Measurements from ENCODE around the gene HEXIM2. TPM values are rescaled to one million over a fixed set of nuclear protein-coding genes. Genes with fewer than 3 reads are reported as not detected.
A peak's percentile ranks its signal among the peaks of the same experiment; 100 is the strongest.
"Not testable (repeated sequence)": the region's sequence is repeated elsewhere in the genome, so short reads cannot be mapped to it uniquely, and the experiment has no call there.

Gene HEXIM2
- total RNA-seq, 2 experiments from 2014 or later: 4.1 to 4.2 TPM

- no peaks in the 10 kb centered on the region for H3K4me1 Mint-ChIP-seq (ENCODE audit: low read depth)
- ChIA-PET CTCF (interaction anchor here (1.2 to 1.6 kb wide), 3 partner anchors 9 to 24 kb away, joined by 3 to 7 read pairs (median 6); partner anchors contain the start of genes ACBD4 and PLCD3), POLR2A (interaction anchor here (0.5 kb wide), 1 partner anchor 61 kb away, joined by 4 read pairs; no protein-coding TSS in a partner anchor)
- ATAC-seq (no peak), DNase-seq (no peak)
- H3K27ac Mint-ChIP-seq: no peak overlapping the region
- no peaks in the 10 kb centered on the region for H3K9me3 Mint-ChIP-seq
- TF ChIP-seq CTCF (IDR thresholded peaks at IDR 0.05): no peak
- H3K36me3 Mint-ChIP-seq (ENCODE audit: low read depth): no peaks in the 10 kb centered on the region
- H3K27me3 Mint-ChIP-seq: peaks cover 4% of the 10 kb centered on the region
- intact Hi-C loops (cut with micrococcal nuclease): no loop called here
- H3K4me3 Mint-ChIP-seq: no peak overlapping the region
Observed at GRCh38 chr17:45123076-45123770, 38.5 kb upstream of the HEXIM2 start.

- POLR2A ChIA-PET: interaction anchor here (0.5 to 1.5 kb wide), 3 partner anchors 9 to 60 kb away, joined by 3 to 4 read pairs (median 4); no protein-coding TSS in a partner anchor
- CTCF ChIA-PET: interaction anchor here (0.7 to 1.6 kb wide), 4 partner anchors 8 to 97 kb away, joined by 3 to 7 read pairs (median 4); partner anchors contain the start of genes ACBD4 and PLCD3
- no peak for TF ChIP-seq CTCF (IDR thresholded peaks at IDR 0.05)
- intact Hi-C loops (cut with micrococcal nuclease): no loop called here
- ATAC-seq: peak; percentile 89
- peak; percentile 58 for DNase-seq
- Mint-ChIP-seq H3K36me3 (ENCODE audit: low read depth) (no peaks in the 10 kb centered on the region), H3K27me3 (peaks cover 4% of the 10 kb centered on the region), H3K4me1 (ENCODE audit: low read depth) (no peaks in the 10 kb centered on the region), H3K9me3 (no peaks in the 10 kb centered on the region), H3K27ac (peak overlapping the region; percentile 30), H3K4me3 (no peak overlapping the region)
Observed at GRCh38 chr17:45123930-45124796, 37.5 kb upstream of the HEXIM2 start.

GRCh38 chr17:45124797-45125122 lies 36.9 kb upstream of the HEXIM2 start:
- DNase-seq; H3K27me3 Mint-ChIP-seq; intact Hi-C loops (cut with micrococcal nuclease); H3K9me3 Mint-ChIP-seq; H3K4me1 Mint-ChIP-seq (ENCODE audit: low read depth); H3K36me3 Mint-ChIP-seq (ENCODE audit: low read depth); ATAC-seq; H3K4me3 Mint-ChIP-seq: not testable (repeated sequence)
- H3K27ac Mint-ChIP-seq: peak overlapping the region; percentile 30
- ChIA-PET CTCF (interaction anchor here (0.7 to 1.6 kb wide), 2 partner anchors 10 to 96 kb away, joined by 3 to 8 read pairs; partner anchors contain the start of gene ACBD4), POLR2A (interaction anchor here (1.5 kb wide), 1 partner anchor 8 kb away, joined by 4 read pairs; no protein-coding TSS in a partner anchor)

GRCh38 chr17:45125509-45125908 lies 36.2 kb upstream of the HEXIM2 start:
- no peaks in the 10 kb centered on the region for H3K9me3 Mint-ChIP-seq
- H3K36me3 Mint-ChIP-seq (ENCODE audit: low read depth): no peaks in the 10 kb centered on the region
- ATAC-seq (no peak), DNase-seq (no peak)
- H3K27ac Mint-ChIP-seq: no peak overlapping the region
- TF ChIP-seq CTCF (IDR thresholded peaks at IDR 0.05): no peak
- ChIA-PET POLR2A (no interaction called here), CTCF (interaction anchor here (1.6 kb wide), 1 partner anchor 10 kb away, joined by 8 read pairs; the partner anchor contains the start of gene ACBD4)
- peaks cover 4% of the 10 kb centered on the region for H3K27me3 Mint-ChIP-seq
- H3K4me3 Mint-ChIP-seq: no peak overlapping the region
- intact Hi-C loops (cut with micrococcal nuclease): no loop called here
- H3K4me1 Mint-ChIP-seq (ENCODE audit: low read depth): no peaks in the 10 kb centered on the region

- intact Hi-C loops (cut with micrococcal nuclease): no loop called here
- no peaks in the 10 kb centered on the region for H3K36me3 Mint-ChIP-seq (ENCODE audit: low read depth)
- no peak for ATAC-seq
- POLR2A ChIA-PET: no interaction called here
- TF ChIP-seq CTCF (IDR thresholded peaks at IDR 0.05): no peak
- H3K4me1 Mint-ChIP-seq (ENCODE audit: low read depth): no peaks in the 10 kb centered on the region
- H3K9me3 Mint-ChIP-seq: no peaks in the 10 kb centered on the region
- no peaks in the 10 kb centered on the region for H3K27me3 Mint-ChIP-seq
- no peak for DNase-seq
- CTCF ChIA-PET: interaction anchor here (0.7 to 1.1 kb wide), 4 partner anchors 8 to 249 kb away, joined by 3 read pairs; partner anchors contain the start of gene ACBD4
- no peak overlapping the region for H3K4me3 Mint-ChIP-seq
- H3K27ac Mint-ChIP-seq: no peak overlapping the region
Observed at GRCh38 chr17:45127207-45127547, 34.5 kb upstream of the HEXIM2 start.

All from activated CD8-positive, alpha-beta T cell treated with anti-CD3 and anti-CD28 coated beads for 36 hours (primary cell).